ENCODE measurements around the gene PCYT1B. TPM values are rescaled to one million over a fixed set of nuclear protein-coding genes. Genes with fewer than 3 reads are reported as not detected.

Gene PCYT1B
- total and polyA plus RNA-seq, 2 of the 13 experiments (the other 11 are each of a cell fraction or from before 2014, with no cell fraction given): 6.1 to 9.2 TPM

DNA sequence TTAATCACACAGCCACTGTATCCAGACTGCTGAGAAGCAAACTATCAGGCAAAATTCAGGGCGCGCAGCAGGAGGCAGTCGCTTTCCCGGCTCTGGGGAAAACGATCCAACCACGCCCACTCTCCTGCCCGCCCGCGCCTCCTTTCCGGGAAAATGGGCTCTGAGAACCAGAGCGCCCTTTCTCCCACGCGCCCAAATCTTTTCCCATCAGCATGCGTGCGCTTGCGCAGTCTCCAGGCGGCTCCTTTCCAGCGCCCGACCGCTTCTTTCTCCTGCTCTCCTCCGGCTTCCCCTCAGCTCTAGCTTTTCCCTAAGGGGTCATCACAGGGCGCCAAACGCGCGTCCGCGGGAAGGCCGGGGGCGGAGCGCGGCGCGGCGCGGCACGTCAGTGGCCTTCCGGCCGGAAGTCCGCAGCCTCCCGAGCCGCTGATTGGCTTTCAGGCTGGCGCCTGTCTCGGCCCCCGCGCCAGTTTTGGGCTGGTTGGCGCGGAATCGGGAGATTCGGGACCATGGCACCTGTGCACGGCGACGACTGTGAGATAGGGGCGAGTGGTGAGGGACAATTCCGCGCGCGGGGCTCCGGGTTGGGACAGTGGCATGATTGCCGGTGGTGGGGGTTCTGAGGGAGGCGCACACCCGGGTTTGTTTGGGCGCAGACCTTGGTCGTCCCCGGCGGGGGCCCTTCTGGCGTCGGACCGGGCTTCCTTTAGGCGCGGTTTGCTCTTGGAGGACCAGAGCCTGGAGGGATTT is 46.5 kb upstream of the PCYT1B start, which contains the start of gene POLA1 (continued):
- TF ChIP-seq ZNF564 (CRISPR knock-in tag; IDR thresholded peaks at IDR 0.05): peak; percentile 57; the same call in 1 of the 2 replicates
- peak; percentile 25; the same call in 1 of the 2 replicates for TF ChIP-seq IRF2 (CRISPR knock-in tag; IDR thresholded peaks at IDR 0.05)
- TF ChIP-seq, protein P1, sequence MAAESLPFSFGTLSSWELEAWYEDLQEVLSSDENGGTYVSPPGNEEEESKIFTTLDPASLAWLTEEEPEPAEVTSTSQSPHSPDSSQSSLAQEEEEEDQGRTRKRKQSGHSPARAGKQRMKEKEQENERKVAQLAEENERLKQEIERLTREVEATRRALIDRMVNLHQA (CRISPR knock-in tag; IDR thresholded peaks at IDR 0.05): no peak
- no peak; the same call in 1 of the 2 replicates for TF ChIP-seq ELF4 (CRISPR knock-in tag; IDR thresholded peaks at IDR 0.05; ENCODE audit: borderline replicate concordance)
- no peak for TF ChIP-seq RXRB (CRISPR knock-in tag; IDR thresholded peaks at IDR 0.05; ENCODE audit: borderline replicate concordance)
- no peak for TF ChIP-seq ZNF234 (CRISPR knock-in tag; conservative IDR thresholded peaks at IDR 0.05)
- TF ChIP-seq GPBP1L1 (CRISPR knock-in tag; IDR thresholded peaks at IDR 0.05): no peak
- TF ChIP-seq, protein P2, sequence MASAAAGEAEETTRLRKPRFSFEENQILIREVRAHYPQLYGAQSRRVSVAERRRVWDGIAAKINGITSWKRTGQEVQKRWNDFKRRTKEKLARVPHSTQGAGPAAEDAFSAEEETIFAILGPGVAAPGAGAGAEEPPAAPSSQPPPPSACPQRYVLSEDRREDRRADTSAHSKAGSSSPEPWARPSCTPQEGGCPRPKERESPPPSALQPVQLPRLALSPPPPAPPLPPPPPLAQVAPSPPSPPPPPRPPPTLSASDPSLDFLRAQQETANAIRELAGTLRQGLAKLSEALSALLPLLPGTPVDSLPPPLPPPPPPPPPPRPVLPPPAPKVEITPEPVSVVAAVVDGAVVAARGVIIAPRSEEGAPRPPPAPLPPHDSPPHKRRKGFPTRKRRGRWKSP (CRISPR knock-in tag; IDR thresholded peaks at IDR 0.05): peak; percentile 75; the same call in 1 of the 2 replicates
- TF ChIP-seq, protein P3, sequence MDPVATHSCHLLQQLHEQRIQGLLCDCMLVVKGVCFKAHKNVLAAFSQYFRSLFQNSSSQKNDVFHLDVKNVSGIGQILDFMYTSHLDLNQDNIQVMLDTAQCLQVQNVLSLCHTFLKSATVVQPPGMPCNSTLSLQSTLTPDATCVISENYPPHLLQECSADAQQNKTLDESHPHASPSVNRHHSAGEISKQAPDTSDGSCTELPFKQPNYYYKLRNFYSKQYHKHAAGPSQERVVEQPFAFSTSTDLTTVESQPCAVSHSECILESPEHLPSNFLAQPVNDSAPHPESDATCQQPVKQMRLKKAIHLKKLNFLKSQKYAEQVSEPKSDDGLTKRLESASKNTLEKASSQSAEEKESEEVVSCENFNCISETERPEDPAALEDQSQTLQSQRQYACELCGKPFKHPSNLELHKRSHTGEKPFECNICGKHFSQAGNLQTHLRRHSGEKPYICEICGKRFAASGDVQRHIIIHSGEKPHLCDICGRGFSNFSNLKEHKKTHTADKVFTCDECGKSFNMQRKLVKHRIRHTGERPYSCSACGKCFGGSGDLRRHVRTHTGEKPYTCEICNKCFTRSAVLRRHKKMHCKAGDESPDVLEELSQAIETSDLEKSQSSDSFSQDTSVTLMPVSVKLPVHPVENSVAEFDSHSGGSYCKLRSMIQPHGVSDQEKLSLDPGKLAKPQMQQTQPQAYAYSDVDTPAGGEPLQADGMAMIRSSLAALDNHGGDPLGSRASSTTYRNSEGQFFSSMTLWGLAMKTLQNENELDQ (CRISPR knock-in tag; IDR thresholded peaks at IDR 0.05; ENCODE audit: borderline replicate concordance): no peak
- peak; percentile 55 for TF ChIP-seq ARID5B (CRISPR knock-in tag; IDR thresholded peaks at IDR 0.05)
- no peak for TF ChIP-seq CBX2 (IDR thresholded peaks at IDR 0.05; ENCODE audit: low read depth, low read length)
- TF ChIP-seq CBX2 (CRISPR knock-in tag; IDR thresholded peaks at IDR 0.05; ENCODE audit: low read depth): no peak
- TF ChIP-seq ZEB1 (IDR thresholded peaks at IDR 0.05; ENCODE audit: insufficient replicate concordance, low read depth): no peak
- no peak for TF ChIP-seq BCL6 (CRISPR knock-in tag; IDR thresholded peaks at IDR 0.05)
- TF ChIP-seq, protein P4, sequence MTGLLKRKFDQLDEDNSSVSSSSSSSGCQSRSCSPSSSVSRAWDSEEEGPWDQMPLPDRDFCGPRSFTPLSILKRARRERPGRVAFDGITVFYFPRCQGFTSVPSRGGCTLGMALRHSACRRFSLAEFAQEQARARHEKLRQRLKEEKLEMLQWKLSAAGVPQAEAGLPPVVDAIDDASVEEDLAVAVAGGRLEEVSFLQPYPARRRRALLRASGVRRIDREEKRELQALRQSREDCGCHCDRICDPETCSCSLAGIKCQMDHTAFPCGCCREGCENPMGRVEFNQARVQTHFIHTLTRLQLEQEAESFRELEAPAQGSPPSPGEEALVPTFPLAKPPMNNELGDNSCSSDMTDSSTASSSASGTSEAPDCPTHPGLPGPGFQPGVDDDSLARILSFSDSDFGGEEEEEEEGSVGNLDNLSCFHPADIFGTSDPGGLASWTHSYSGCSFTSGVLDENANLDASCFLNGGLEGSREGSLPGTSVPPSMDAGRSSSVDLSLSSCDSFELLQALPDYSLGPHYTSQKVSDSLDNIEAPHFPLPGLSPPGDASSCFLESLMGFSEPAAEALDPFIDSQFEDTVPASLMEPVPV (CRISPR knock-in tag; IDR thresholded peaks at IDR 0.05): peak; percentile 47; the same call in 1 of the 2 replicates
- no peak for TF ChIP-seq ZNF761 (CRISPR knock-in tag; conservative IDR thresholded peaks at IDR 0.05)
- TF ChIP-seq GABPA (IDR thresholded peaks at IDR 0.05; ENCODE audit: low read depth, low read length): peak; percentile 83
- TF ChIP-seq GABPA (CRISPR knock-in tag; IDR thresholded peaks at IDR 0.05; ENCODE audit: low read depth): peak; percentile 75

Data from HepG2 (cell line).